ENCODE data around the gene ARHGEF3.

- TF ChIP-seq POLR2A (IDR thresholded peaks at IDR 0.05; ENCODE audit: low read depth, low read length), result no peak
- TF ChIP-seq POLR2AphosphoS5 (IDR thresholded peaks at IDR 0.05; ENCODE audit: low read depth, low read length), result no peak
- TF ChIP-seq PAX5 (IDR thresholded peaks at IDR 0.05; ENCODE audit: insufficient read depth, low read length, severe bottlenecking), result no peak
- no peak for TF ChIP-seq TAF1 (IDR thresholded peaks at IDR 0.05; ENCODE audit: low read depth, low read length)
- TF ChIP-seq POU2F2 (IDR thresholded peaks at IDR 0.05; ENCODE audit: low read depth, low read length), result no peak
Observed at GRCh38 chr3:56815589-56815988, 13.8 kb upstream of the ARHGEF3 start.
